PC-3 (cell line): ENCODE measurements around the gene NCOA1.

ENCODE experiments used
- EZH2 ChIP-seq: fragments of 300-600 bp; sonication (generic); IDR thresholded peaks from one replicate; pipeline ENCODE4 v1.6.1; 2017; ENCODE audit warnings: antibody characterized with exemption, mild to moderate bottlenecking, low read length; ENCODE audit not compliant: unreplicated experiment
- TF ChIP-seq, protein P1 (sequence below): fragments of 300-600 bp; sonication (generic); conservative IDR thresholded peaks from 2 replicates; pipeline ENCODE4 v1.5.1; 2017; ENCODE audit warnings: antibody characterized with exemption, low read depth, mild to moderate bottlenecking, low read length

DNA sequence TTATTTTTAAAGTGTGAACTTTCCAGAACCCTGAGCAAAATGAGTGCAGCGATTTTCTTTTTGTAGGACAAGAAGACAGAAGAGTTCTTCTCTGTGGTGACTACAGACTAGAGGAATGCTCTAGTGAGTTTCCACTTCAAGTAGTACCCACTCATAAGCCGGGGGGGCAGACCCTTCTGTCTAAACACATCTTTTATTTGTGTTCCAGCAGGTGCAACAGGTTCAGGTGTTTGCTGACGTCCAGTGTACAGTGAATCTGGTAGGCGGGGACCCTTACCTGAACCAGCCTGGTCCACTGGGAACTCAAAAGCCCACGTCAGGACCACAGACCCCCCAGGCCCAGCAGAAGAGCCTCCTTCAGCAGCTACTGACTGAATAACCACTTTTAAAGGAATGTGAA is 277.0 kb downstream of the NCOA1 start:
- TF ChIP-seq, protein P1, sequence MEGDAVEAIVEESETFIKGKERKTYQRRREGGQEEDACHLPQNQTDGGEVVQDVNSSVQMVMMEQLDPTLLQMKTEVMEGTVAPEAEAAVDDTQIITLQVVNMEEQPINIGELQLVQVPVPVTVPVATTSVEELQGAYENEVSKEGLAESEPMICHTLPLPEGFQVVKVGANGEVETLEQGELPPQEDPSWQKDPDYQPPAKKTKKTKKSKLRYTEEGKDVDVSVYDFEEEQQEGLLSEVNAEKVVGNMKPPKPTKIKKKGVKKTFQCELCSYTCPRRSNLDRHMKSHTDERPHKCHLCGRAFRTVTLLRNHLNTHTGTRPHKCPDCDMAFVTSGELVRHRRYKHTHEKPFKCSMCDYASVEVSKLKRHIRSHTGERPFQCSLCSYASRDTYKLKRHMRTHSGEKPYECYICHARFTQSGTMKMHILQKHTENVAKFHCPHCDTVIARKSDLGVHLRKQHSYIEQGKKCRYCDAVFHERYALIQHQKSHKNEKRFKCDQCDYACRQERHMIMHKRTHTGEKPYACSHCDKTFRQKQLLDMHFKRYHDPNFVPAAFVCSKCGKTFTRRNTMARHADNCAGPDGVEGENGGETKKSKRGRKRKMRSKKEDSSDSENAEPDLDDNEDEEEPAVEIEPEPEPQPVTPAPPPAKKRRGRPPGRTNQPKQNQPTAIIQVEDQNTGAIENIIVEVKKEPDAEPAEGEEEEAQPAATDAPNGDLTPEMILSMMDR: no peak
- no peak for TF ChIP-seq EZH2
